ENCODE measurements around the gene MAGEC3. TPM values are rescaled to one million over a fixed set of nuclear protein-coding genes. Genes with fewer than 3 reads are reported as not detected.

MAGEC3 gene
- polyA plus RNA-seq, 1 donor (not counting 4 experiments of a cell fraction or from before 2014, with no cell fraction given): not detected

GRCh38 chrX:141815904-141816303 lies 22.2 kb upstream of the MAGEC3 start:
- dilution Hi-C loops (cut with MboI; ENCODE audit: extremely low pct_ligation_motif_present, low sequenced_read_pairs): no loop called here
- no peaks in the 10 kb centered on the region for H3K9me3 ChIP-seq (ENCODE audit: control insufficient read depth, low read depth, low read length)
- no peak for FAIRE-seq
- H4K20me1 ChIP-seq (ENCODE audit: control insufficient read depth, extremely low read depth, insufficient read depth, low read length): no peaks in the 10 kb centered on the region
- H2AFZ ChIP-seq (ENCODE audit: control insufficient read depth, low read length): no peak overlapping the region
- DNase-seq (ENCODE audit: low read depth, low spot score): no peak
- H3K27ac ChIP-seq (ENCODE audit: control insufficient read depth, insufficient read depth, low read length): no peak overlapping the region
- H3K27me3 ChIP-seq (ENCODE audit: control insufficient read depth, extremely low read depth, insufficient read depth, low read length): no peaks in the 10 kb centered on the region
- H3K79me2 ChIP-seq (ENCODE audit: control insufficient read depth, insufficient read depth, low read length): no peaks in the 10 kb centered on the region
- no peaks in the 10 kb centered on the region for H3K36me3 ChIP-seq (ENCODE audit: control insufficient read depth in 2 of 2, extremely low read depth in 1 of 2, insufficient read depth in 2 of 2, low read length in 2 of 2)
- no peak overlapping the region for H3K9ac ChIP-seq (ENCODE audit: control insufficient read depth, extremely low read depth, insufficient read depth, low read length)
- TF ChIP-seq EZH2 (IDR thresholded peaks at IDR 0.05; ENCODE audit: low read length) (no peak), CTCF (optimal IDR thresholded peaks at IDR 0.05 in 1 of 3, IDR thresholded peaks at IDR 0.05 in 1 of 3, conservative IDR thresholded peaks at IDR 0.05 in 1 of 3; ENCODE audit: extremely low read depth in 1 of 3, insufficient read depth in 2 of 3, low read length in 3 of 3) (no peak)
- H3K4me2 ChIP-seq (ENCODE audit: control insufficient read depth, extremely low read depth, insufficient read depth, low read depth, low read length): no peak overlapping the region
- H3K4me1 ChIP-seq (ENCODE audit: control insufficient read depth, extremely low read depth, insufficient read depth, low read length): no peaks in the 10 kb centered on the region
- H3K9me1 ChIP-seq (ENCODE audit: control insufficient read depth, extremely low read depth, insufficient read depth, low read length): no peaks in the 10 kb centered on the region
- no peak overlapping the region for H3K4me3 ChIP-seq (ENCODE audit: control insufficient read depth in 2 of 3, extremely low read depth in 1 of 3, insufficient read depth in 2 of 3, low read depth in 1 of 3, low read length in 3 of 3)

- no peak overlapping the region for H2AFZ ChIP-seq (ENCODE audit: control insufficient read depth, low read length)
- no peaks in the 10 kb centered on the region for H3K79me2 ChIP-seq (ENCODE audit: control insufficient read depth, insufficient read depth, low read length)
- no peaks in the 10 kb centered on the region for H3K4me1 ChIP-seq (ENCODE audit: control insufficient read depth, extremely low read depth, insufficient read depth, low read length)
- no peaks in the 10 kb centered on the region for H3K27me3 ChIP-seq (ENCODE audit: control insufficient read depth, extremely low read depth, insufficient read depth, low read length)
- H3K9me3 ChIP-seq (ENCODE audit: control insufficient read depth, low read depth, low read length): no peaks in the 10 kb centered on the region
- FAIRE-seq: no peak
- no peak overlapping the region for H3K9ac ChIP-seq (ENCODE audit: control insufficient read depth, extremely low read depth, insufficient read depth, low read length)
- TF ChIP-seq CTCF (optimal IDR thresholded peaks at IDR 0.05 in 1 of 3, IDR thresholded peaks at IDR 0.05 in 1 of 3, conservative IDR thresholded peaks at IDR 0.05 in 1 of 3; ENCODE audit: extremely low read depth in 1 of 3, insufficient read depth in 2 of 3, low read length in 3 of 3) (no peak), EZH2 (IDR thresholded peaks at IDR 0.05; ENCODE audit: low read length) (no peak)
- no peaks in the 10 kb centered on the region for H3K36me3 ChIP-seq (ENCODE audit: control insufficient read depth in 2 of 2, extremely low read depth in 1 of 2, insufficient read depth in 2 of 2, low read length in 2 of 2)
- DNase-seq (ENCODE audit: low read depth, low spot score): no peak
- H3K4me2 ChIP-seq (ENCODE audit: control insufficient read depth, extremely low read depth, insufficient read depth, low read depth, low read length): no peak overlapping the region
- H3K4me3 ChIP-seq (ENCODE audit: control insufficient read depth in 2 of 3, extremely low read depth in 1 of 3, insufficient read depth in 2 of 3, low read depth in 1 of 3, low read length in 3 of 3): no peak overlapping the region
- dilution Hi-C loops (cut with MboI; ENCODE audit: extremely low pct_ligation_motif_present, low sequenced_read_pairs): no loop called here
- no peaks in the 10 kb centered on the region for H4K20me1 ChIP-seq (ENCODE audit: control insufficient read depth, extremely low read depth, insufficient read depth, low read length)
- H3K9me1 ChIP-seq (ENCODE audit: control insufficient read depth, extremely low read depth, insufficient read depth, low read length): no peaks in the 10 kb centered on the region
- no peak overlapping the region for H3K27ac ChIP-seq (ENCODE audit: control insufficient read depth, insufficient read depth, low read length)
Observed at GRCh38 chrX:141832247-141832646, 5.9 kb upstream of the MAGEC3 start.

Measured in keratinocyte (primary cell).